OCI-LY1 (cell line): ENCODE data around the gene ADAMTSL3.

Experiments used
- CTCF ChIP-seq: fragments of 200-600 bp; sonication (generic), shearing (Covaris generic); IDR thresholded peaks from 2 replicates; pipeline ENCODE4 v1.5.1; 2017; ENCODE audit warnings: mild to moderate bottlenecking, antibody characterized with exemption, low read length, moderate library complexity, mixed read lengths
- EZH2 ChIP-seq: fragments of 200-600 bp; sonication (generic), shearing (Covaris generic); IDR thresholded peaks from 2 replicates; pipeline ENCODE4 v1.8.0; 2017; ENCODE audit warnings: borderline replicate concordance, mixed run types, mild to moderate bottlenecking, antibody characterized with exemption, low read length, moderate library complexity, mixed read lengths

GRCh38 chr15:83982748-83983147, 328.8 kb downstream of the ADAMTSL3 start:
- TF ChIP-seq CTCF (no peak), EZH2 (no peak)
